HEK293 (cell line): Measurements from ENCODE around the gene LIPK.

Experiments
- CTCF ChIA-PET: fragments of 350-600 bp; formaldehyde crosslinking; extraction: SDS; loops from one replicate; lab custom pipeline; 2021; ENCODE audit warnings: antibody characterized with exemption; lab: Yijun Ruan, JAX
- POLR2A ChIA-PET: fragments of 300-600 bp; formaldehyde crosslinking; extraction: SDS; loops from one replicate; lab custom pipeline; 2020; ENCODE audit warnings: antibody characterized with exemption, inconsistent platforms; lab: Yijun Ruan, JAX
- H3K27ac ChIP-seq: fragments of 200-500 bp; sonication (Bioruptor generic); 2 replicates; pipeline ENCODE4 v1.5.1; 2014; ENCODE audit warnings: low read depth, low read length, control low read depth, inconsistent platforms; ENCODE audit errors: extremely low read depth
- H3K36me3 ChIP-seq, 2 experiments: fragments of 200-500 bp in 1 of 2; sonication (Bioruptor generic) in 1 of 2; 1 replicate in 1 of 2; 2 replicates in 1 of 2; pipeline ENCODE4 v1.5.1; 2014 to 2017; ENCODE audit warnings: inconsistent platforms in 2 of 2, low read length in 2 of 2; ENCODE audit not compliant: control insufficient read depth in 2 of 2, insufficient read depth in 1 of 2
- H3K4me1 ChIP-seq: fragments of 200-500 bp; sonication (Bioruptor generic); 2 replicates; pipeline ENCODE4 v1.5.1; 2014; ENCODE audit warnings: mild to moderate bottlenecking, low read length, inconsistent platforms; ENCODE audit not compliant: control insufficient read depth, insufficient read depth
- H3K4me3 ChIP-seq: 2 replicates; pipeline ENCODE4 v1.5.1; 2011; ENCODE audit warnings: low read depth, mild to moderate bottlenecking, control low read depth, low read length, moderate library complexity
- H3K9me3 ChIP-seq: fragments of 200-500 bp; sonication (Bioruptor generic); 2 replicates; pipeline ENCODE4 v1.5.1; 2014; ENCODE audit warnings: low read depth, low read length, inconsistent platforms; ENCODE audit not compliant: control insufficient read depth, insufficient read depth
- EGR2 ChIP-seq: fragments of 450-650 bp; formaldehyde crosslinking; IDR thresholded peaks from 2 replicates; pipeline ENCODE4 v1.5.1; 2016; ENCODE audit warnings: low read depth, missing biosample characterization, missing genetic modification characterization
- GFI1B ChIP-seq: fragments of 450-650 bp; formaldehyde crosslinking; IDR thresholded peaks from 2 replicates; pipeline ENCODE4 v1.5.1; 2016; ENCODE audit warnings: missing biosample characterization, missing genetic modification characterization
- OVOL3 ChIP-seq: fragments of 450-650 bp; formaldehyde crosslinking; IDR thresholded peaks from 2 replicates; pipeline ENCODE4 v1.5.1; 2016; ENCODE audit warnings: missing biosample characterization, missing genetic modification characterization
- PATZ1 ChIP-seq: fragments of 450-650 bp; formaldehyde crosslinking; IDR thresholded peaks from 2 replicates; pipeline ENCODE4 v1.5.1; 2016; ENCODE audit warnings: missing biosample characterization, missing genetic modification characterization
- SCRT2 ChIP-seq: fragments of 450-650 bp; formaldehyde crosslinking; IDR thresholded peaks from 2 replicates; pipeline ENCODE4 v1.5.1; 2016; ENCODE audit warnings: missing biosample characterization, missing genetic modification characterization
- TSHZ1 ChIP-seq: fragments of 450-650 bp; formaldehyde crosslinking; IDR thresholded peaks from 2 replicates; pipeline ENCODE4 v1.5.1; 2016; ENCODE audit warnings: missing biosample characterization, missing genetic modification characterization, borderline replicate concordance
- ZBTB26 ChIP-seq: fragments of 450-650 bp; formaldehyde crosslinking; optimal IDR thresholded peaks from 2 replicates; pipeline ENCODE3; 2016; ENCODE audit warnings: missing biosample characterization, mild to moderate bottlenecking, missing genetic modification characterization
- ZFHX2 ChIP-seq: fragments of 450-650 bp; formaldehyde crosslinking; conservative IDR thresholded peaks from 2 replicates; pipeline ENCODE4 v1.5.1; 2016; ENCODE audit warnings: missing biosample characterization, missing genetic modification characterization
- ZNF157 ChIP-seq: fragments of 450-650 bp; formaldehyde crosslinking; IDR thresholded peaks from 2 replicates; pipeline ENCODE4 v1.5.1; 2016; ENCODE audit warnings: missing biosample characterization, missing genetic modification characterization
- ZNF16 ChIP-seq: fragments of 450-650 bp; formaldehyde crosslinking; IDR thresholded peaks from 2 replicates; pipeline ENCODE4 v1.5.1; 2016; ENCODE audit warnings: low read depth, missing biosample characterization, missing genetic modification characterization
- ZNF449 ChIP-seq: fragments of 450-650 bp; formaldehyde crosslinking; IDR thresholded peaks from 2 replicates; pipeline ENCODE4 v1.5.1; 2017; ENCODE audit warnings: missing biosample characterization, mild to moderate bottlenecking, missing genetic modification characterization, moderate library complexity
- ZNF501 ChIP-seq: fragments of 450-650 bp; formaldehyde crosslinking; IDR thresholded peaks from 2 replicates; pipeline ENCODE4 v1.5.1; 2016; ENCODE audit warnings: missing biosample characterization, missing genetic modification characterization
- ZNF548 ChIP-seq: fragments of 450-650 bp; formaldehyde crosslinking; IDR thresholded peaks from 2 replicates; pipeline ENCODE4 v1.5.1; 2016; ENCODE audit warnings: missing biosample characterization, missing genetic modification characterization
- ZNF596 ChIP-seq: fragments of 450-650 bp; IDR thresholded peaks from 2 replicates; pipeline ENCODE4 v1.5.0; 2018; ENCODE audit warnings: missing biosample characterization, mild to moderate bottlenecking, missing genetic modification characterization, moderate library complexity
- ZNF701 ChIP-seq: fragments of 450-650 bp; formaldehyde crosslinking; IDR thresholded peaks from 2 replicates; pipeline ENCODE4 v1.5.1; 2016; ENCODE audit warnings: missing biosample characterization, missing genetic modification characterization
- ZNF776 ChIP-seq: fragments of 450-650 bp; formaldehyde crosslinking; IDR thresholded peaks from 2 replicates; pipeline ENCODE4 v1.5.0; 2017; ENCODE audit warnings: missing biosample characterization, missing genetic modification characterization, borderline replicate concordance

LIPK gene

GRCh38 chr10:88783724-88784123 lies 77.7 kb downstream of the LIPK start:
- Histone ChIP-seq H3K36me3 (no peaks in the 10 kb centered on the region), H3K4me3 (no peak overlapping the region), H3K9me3 (no peaks in the 10 kb centered on the region), H3K27ac (no peak overlapping the region), H3K4me1 (no peaks in the 10 kb centered on the region)
- TF ChIP-seq ZNF776 (tag by site-specific recombination) (no peak), SCRT2 (tag by site-specific recombination) (no peak), ZBTB26 (tag by site-specific recombination) (no peak), ZNF548 (tag by site-specific recombination) (no peak), ZNF449 (tag by site-specific recombination) (no peak), ZNF157 (no peak), ZNF596 (tag by site-specific recombination) (no peak), TSHZ1 (tag by site-specific recombination) (no peak), GFI1B (no peak), ZNF16 (tag by site-specific recombination) (no peak), PATZ1 (tag by site-specific recombination) (no peak), ZNF501 (tag by site-specific recombination) (no peak), OVOL3 (tag by site-specific recombination) (no peak)
- ChIA-PET CTCF (interaction anchor here (0.7 kb wide), 1 partner anchor 434 kb away, joined by 3 read pairs; no protein-coding TSS in a partner anchor), POLR2A (no interaction called here)

- POLR2A ChIA-PET = no interaction called here
- Histone ChIP-seq H3K9me3 (no peaks in the 10 kb centered on the region), H3K27ac (no peak overlapping the region), H3K4me1 (no peaks in the 10 kb centered on the region), H3K36me3 (no peaks in the 10 kb centered on the region), H3K4me3 (no peak overlapping the region)
- CTCF ChIA-PET = interaction anchor here (0.6 kb wide), 1 partner anchor 148 kb away, joined by 3 read pairs; no protein-coding TSS in a partner anchor
- TF ChIP-seq ZFHX2 (tag by site-specific recombination) = peak; percentile 82
- peak; percentile 90 for TF ChIP-seq EGR2 (tag by site-specific recombination)
- TF ChIP-seq ZNF701 (tag by site-specific recombination) = no peak
Observed at GRCh38 chr10:88786032-88786770, 80.2 kb downstream of the LIPK start.
